Gastrocnemius medialis (tissue), 4 donors: ENCODE measurements around the gene RUSF1. TPM values are rescaled to one million over a fixed set of nuclear protein-coding genes. Genes with fewer than 3 reads are reported as not detected.

Experiments
- ATAC-seq, 2 donors: fragments of 150-250 bp; one replicate each; pipeline ENCODE4 v1.9.1; 2016
- DNase-seq, 2 donors: peaks; one replicate each; pipeline ENCODE4 v3.0.0-alpha.2; 2019
- H3K27ac ChIP-seq, 4 donors: fragments of 200-600 bp; sonication (generic); 1 replicate in 1 of 4; 2 replicates in 3 of 4; pipeline ENCODE4 v1.5.1; 2016 to 2018; ENCODE audit warnings: mild to moderate bottlenecking in 2 of 4, moderate library complexity in 1 of 4
- H3K27me3 ChIP-seq, 3 donors: fragments of 200-600 bp; sonication (generic) in 2 of 3; 1 replicate in 1 of 3; 2 replicates in 2 of 3; pipeline versions ENCODE4 v1.5.1 to v1.6.0; 2016 to 2019; ENCODE audit warnings: mild to moderate bottlenecking in 1 of 3, moderate library complexity in 1 of 3
- H3K36me3 ChIP-seq, 2 donors: fragments of 200-600 bp; sonication (generic) in 1 of 2; one replicate each; pipeline ENCODE4 v1.5.1; 2017 to 2018
- H3K4me1 ChIP-seq, 2 donors: fragments of 200-600 bp; sonication (generic) in 1 of 2; one replicate each; pipeline ENCODE4 v1.5.1; 2016 to 2017; ENCODE audit warnings: mild to moderate bottlenecking in 2 of 2
- H3K4me3 ChIP-seq, 4 donors: fragments of 200-600 bp; sonication (generic) in 3 of 4; 1 replicate in 1 of 4; 2 replicates in 3 of 4; pipeline ENCODE4 v1.5.1; 2016 to 2019; ENCODE audit warnings: mild to moderate bottlenecking in 2 of 4
- H3K9me3 ChIP-seq, 3 donors: fragments of 200-600 bp; sonication (generic) in 2 of 3; 1 replicate in 1 of 3; 2 replicates in 2 of 3; pipeline ENCODE4 v1.5.1; 2016 to 2019
- POLR2A ChIP-seq, 2 donors: fragments of 450-650 bp; IDR thresholded peaks; one replicate each; pipeline ENCODE4 v1.6.1; 2017; ENCODE audit warnings: antibody characterized with exemption in 2 of 2, mild to moderate bottlenecking in 2 of 2, moderate library complexity in 2 of 2
- in situ Hi-C, 4 donors: fragments of 200-750 bp; cut with MboI; loops; one replicate each; pipeline versions ENCODE4 v1.15.0 to v1.8.0; 2017; ENCODE audit warnings: low sequenced_read_pairs in 4 of 4
- intact Hi-C: fragments of 100-400 bp; cut with DNase I; formaldehyde crosslinking; loops from one replicate; pipeline ENCODE4 v1.15.1; 2023; ENCODE audit warnings: low total_unique reads
- total RNA-seq, 4 donors: library from RNA; depleted of rRNA; stranded (reverse); fragments of >200 nt; gene quantifications; one replicate each; pipeline versions ENCODE4 v1.1.0 to v1.2.3, GENCODE V29; 2016
- TF ChIP-seq, protein P1 (sequence below), 5 experiments: fragments of 450-650 bp in 3 of 5; fragments of 200-600 bp in 2 of 5; sonication (generic) in 2 of 5; IDR thresholded peaks in 4 of 5; conservative IDR thresholded peaks in 1 of 5; 1 replicate in 4 of 5; 2 replicates in 1 of 5; pipeline ENCODE4 v1.5.1; 2016 to 2019; ENCODE audit warnings: antibody characterized with exemption in 5 of 5, mild to moderate bottlenecking in 3 of 5, moderate library complexity in 3 of 5

Gene RUSF1
- total RNA-seq, 4 donors from 2014 or later = 6.7 to 15.1 (median 8.5) TPM

DNA sequence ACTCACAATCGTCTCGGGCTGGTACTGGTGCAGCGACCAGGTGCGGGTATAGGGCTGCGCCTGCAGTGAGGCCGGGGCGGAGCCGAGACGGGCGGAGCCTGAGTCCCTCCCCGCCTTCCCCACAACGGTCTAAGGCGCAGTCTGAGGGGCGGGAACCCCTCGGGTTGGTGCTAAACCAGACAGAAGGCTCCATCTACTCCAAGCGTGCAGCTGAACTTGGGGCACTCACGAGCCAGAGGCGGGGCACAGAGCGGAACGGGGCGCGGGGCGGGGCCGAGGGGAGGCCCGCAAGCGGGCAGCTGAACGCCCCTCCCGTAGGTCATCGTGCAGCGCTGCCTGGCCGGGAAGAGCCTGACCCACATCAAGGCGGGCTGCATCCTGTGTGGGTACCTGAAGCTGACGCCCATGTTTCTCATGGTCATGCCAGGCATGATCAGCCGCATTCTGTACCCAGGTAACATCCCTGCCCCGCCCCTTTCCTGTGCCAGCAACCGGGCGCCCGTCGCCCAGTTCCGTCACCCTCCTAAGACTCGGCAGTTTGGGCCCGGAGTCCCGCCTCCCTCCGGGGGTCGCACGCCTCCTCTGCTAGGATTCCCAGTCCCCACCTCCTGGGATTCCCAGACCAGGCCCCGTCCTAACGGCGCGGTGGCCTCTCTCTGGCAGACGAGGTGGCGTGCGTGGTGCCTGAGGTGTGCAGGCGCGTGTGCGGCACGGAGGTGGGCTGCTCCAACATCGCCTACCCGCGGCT lies 20.3 kb downstream of the RUSF1 start:
- peak; percentile 31 to 42 for ATAC-seq
- intact Hi-C loops = no loop called here
- H3K36me3 ChIP-seq = peaks cover 0 to 14% of the 10 kb centered on the region in 2 donors
- H3K27me3 ChIP-seq = peaks cover 38 to 40% (median 38%) of the 10 kb centered on the region in 3 donors
- H3K27ac ChIP-seq = no peak overlapping the region
- TF ChIP-seq, protein P1, sequence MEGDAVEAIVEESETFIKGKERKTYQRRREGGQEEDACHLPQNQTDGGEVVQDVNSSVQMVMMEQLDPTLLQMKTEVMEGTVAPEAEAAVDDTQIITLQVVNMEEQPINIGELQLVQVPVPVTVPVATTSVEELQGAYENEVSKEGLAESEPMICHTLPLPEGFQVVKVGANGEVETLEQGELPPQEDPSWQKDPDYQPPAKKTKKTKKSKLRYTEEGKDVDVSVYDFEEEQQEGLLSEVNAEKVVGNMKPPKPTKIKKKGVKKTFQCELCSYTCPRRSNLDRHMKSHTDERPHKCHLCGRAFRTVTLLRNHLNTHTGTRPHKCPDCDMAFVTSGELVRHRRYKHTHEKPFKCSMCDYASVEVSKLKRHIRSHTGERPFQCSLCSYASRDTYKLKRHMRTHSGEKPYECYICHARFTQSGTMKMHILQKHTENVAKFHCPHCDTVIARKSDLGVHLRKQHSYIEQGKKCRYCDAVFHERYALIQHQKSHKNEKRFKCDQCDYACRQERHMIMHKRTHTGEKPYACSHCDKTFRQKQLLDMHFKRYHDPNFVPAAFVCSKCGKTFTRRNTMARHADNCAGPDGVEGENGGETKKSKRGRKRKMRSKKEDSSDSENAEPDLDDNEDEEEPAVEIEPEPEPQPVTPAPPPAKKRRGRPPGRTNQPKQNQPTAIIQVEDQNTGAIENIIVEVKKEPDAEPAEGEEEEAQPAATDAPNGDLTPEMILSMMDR (IDR thresholded peaks at IDR 0.05 in 4 of 5, conservative IDR thresholded peaks at IDR 0.05 in 1 of 5) = no peak
- TF ChIP-seq POLR2A (IDR thresholded peaks at IDR 0.05) = no peak
- H3K4me3 ChIP-seq = peak overlapping the region; percentile 45 to 78 (median 60)
- DNase-seq = no peak
- in situ Hi-C loops = no loop called here
- H3K9me3 ChIP-seq = no peaks in the 10 kb centered on the region
- peaks cover 8 to 19% of the 10 kb centered on the region in 2 donors for H3K4me1 ChIP-seq

DNA sequence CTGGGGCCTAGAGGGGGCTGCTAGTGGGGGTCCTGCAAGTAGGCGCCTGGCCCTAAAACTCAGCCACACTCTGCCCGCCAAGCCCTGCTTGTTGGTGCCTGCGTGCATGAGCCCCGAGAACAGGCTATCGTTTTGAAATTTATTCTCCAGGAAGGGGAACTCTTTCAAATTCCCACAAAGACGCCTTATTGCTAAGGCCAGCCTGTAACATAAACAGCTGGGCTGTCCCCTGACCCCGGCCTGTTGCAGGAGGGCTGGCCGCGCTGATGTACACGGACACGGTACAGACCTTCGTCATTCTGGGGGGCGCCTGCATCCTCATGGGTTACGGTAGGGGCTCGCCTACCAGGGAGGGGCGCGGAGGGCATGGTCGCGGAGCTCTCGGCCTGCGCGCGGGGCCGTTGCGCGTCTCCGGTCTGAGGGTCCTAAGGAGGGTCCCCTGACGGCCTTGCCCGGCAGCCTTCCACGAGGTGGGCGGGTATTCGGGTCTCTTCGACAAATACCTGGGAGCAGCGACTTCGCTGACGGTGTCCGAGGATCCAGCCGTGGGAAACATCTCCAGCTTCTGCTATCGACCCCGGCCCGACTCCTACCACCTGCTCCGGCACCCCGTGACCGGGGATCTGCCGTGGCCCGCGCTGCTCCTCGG lies 21.0 kb downstream of the RUSF1 start:
- H3K4me1 ChIP-seq = peaks cover 8 to 19% of the 10 kb centered on the region in 2 donors
- no peak for DNase-seq
- intact Hi-C loops = no loop called here
- TF ChIP-seq POLR2A (IDR thresholded peaks at IDR 0.05) = no peak
- TF ChIP-seq, protein P1 (IDR thresholded peaks at IDR 0.05 in 4 of 5, conservative IDR thresholded peaks at IDR 0.05 in 1 of 5) = no peak
- H3K9me3 ChIP-seq = no peaks in the 10 kb centered on the region
- ATAC-seq = no peak
- in situ Hi-C loops = no loop called here
- peaks cover 0 to 7% of the 10 kb centered on the region in 2 donors for H3K36me3 ChIP-seq
- peak overlapping the region; percentile 45 to 78 (median 60) for H3K4me3 ChIP-seq
- peaks cover 38 to 40% (median 39%) of the 10 kb centered on the region in 3 donors for H3K27me3 ChIP-seq
- H3K27ac ChIP-seq = no peak overlapping the region

DNA sequence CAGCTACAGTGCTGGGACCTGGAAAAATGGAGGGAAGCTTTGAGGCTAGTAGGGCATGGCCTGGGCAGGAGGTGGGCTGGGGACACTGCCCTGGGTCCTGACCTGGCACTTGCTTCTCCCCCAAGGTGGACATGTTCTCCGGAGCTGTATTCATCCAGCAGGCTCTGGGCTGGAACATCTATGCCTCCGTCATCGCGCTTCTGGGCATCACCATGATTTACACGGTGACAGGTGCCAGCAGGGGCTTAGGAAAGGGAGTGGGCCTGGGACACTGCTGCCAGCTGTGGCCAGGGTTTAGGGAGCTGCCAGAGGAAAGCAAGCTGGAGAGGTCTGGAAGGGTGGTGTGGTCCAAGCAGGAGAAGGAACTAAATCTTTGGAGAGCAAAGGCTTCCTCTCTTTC lies 22.1 kb downstream of the RUSF1 start:
- Histone ChIP-seq H3K9me3 (no peaks in the 10 kb centered on the region), H3K4me1 (peaks cover 8 to 19% of the 10 kb centered on the region in 2 donors), H3K27me3 (peaks cover 38 to 40% (median 39%) of the 10 kb centered on the region in 3 donors), H3K36me3 (no peaks in the 10 kb centered on the region), H3K4me3 (no peak overlapping the region), H3K27ac (no peak overlapping the region)
- TF ChIP-seq, protein P1 (IDR thresholded peaks at IDR 0.05 in 4 of 5, conservative IDR thresholded peaks at IDR 0.05 in 1 of 5) = no peak
- TF ChIP-seq POLR2A (IDR thresholded peaks at IDR 0.05) = no peak
- ATAC-seq (no peak), DNase-seq (no peak)
- in situ Hi-C loops (no loop called here), intact Hi-C loops (no loop called here)

DNA sequence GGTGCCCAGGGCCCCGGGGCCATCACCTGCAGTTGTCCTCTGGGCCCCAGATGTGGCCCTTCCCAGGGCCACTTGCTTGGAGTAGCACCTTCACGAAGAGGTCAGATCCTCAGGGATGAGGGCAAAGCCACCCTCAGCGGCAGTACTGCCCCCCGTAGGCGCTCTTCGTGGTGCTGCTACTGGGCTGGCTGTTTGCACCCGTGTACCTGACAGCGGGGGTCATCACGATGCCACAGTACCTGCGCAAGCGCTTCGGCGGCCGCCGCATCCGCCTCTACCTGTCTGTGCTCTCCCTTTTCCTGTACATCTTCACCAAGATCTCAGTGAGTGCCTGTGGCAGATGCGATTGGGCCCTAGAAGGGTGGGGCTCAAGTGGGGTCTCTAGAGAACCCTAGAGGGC lies 22.6 kb downstream of the RUSF1 start:
- Histone ChIP-seq H3K4me1 (peaks cover 8 to 19% of the 10 kb centered on the region in 2 donors), H3K27ac (no peak overlapping the region), H3K36me3 (no peaks in the 10 kb centered on the region), H3K4me3 (no peak overlapping the region), H3K27me3 (peaks cover 38 to 40% (median 39%) of the 10 kb centered on the region in 3 donors), H3K9me3 (no peaks in the 10 kb centered on the region)
- TF ChIP-seq, protein P1 (IDR thresholded peaks at IDR 0.05 in 4 of 5, conservative IDR thresholded peaks at IDR 0.05 in 1 of 5) = no peak
- no peak for TF ChIP-seq POLR2A (IDR thresholded peaks at IDR 0.05)
- intact Hi-C loops (no loop called here), in situ Hi-C loops (no loop called here)
- DNase-seq (no peak), ATAC-seq (no peak)
